ENCODE measurements around the gene CEP85L. TPM values are rescaled to one million over a fixed set of nuclear protein-coding genes. Genes with fewer than 3 reads are reported as not detected.
A peak's percentile ranks its signal among the peaks of the same experiment; 100 is the strongest.

The CEP85L gene
- total and polyA plus RNA-seq, 2 of the 13 experiments (the other 11 are each of a cell fraction or from before 2014, with no cell fraction given) = 0.44 to 1.7 TPM

GRCh38 chr6:118651282-118652050, at the start of gene CEP85L (continued):
- TF ChIP-seq, protein P1, sequence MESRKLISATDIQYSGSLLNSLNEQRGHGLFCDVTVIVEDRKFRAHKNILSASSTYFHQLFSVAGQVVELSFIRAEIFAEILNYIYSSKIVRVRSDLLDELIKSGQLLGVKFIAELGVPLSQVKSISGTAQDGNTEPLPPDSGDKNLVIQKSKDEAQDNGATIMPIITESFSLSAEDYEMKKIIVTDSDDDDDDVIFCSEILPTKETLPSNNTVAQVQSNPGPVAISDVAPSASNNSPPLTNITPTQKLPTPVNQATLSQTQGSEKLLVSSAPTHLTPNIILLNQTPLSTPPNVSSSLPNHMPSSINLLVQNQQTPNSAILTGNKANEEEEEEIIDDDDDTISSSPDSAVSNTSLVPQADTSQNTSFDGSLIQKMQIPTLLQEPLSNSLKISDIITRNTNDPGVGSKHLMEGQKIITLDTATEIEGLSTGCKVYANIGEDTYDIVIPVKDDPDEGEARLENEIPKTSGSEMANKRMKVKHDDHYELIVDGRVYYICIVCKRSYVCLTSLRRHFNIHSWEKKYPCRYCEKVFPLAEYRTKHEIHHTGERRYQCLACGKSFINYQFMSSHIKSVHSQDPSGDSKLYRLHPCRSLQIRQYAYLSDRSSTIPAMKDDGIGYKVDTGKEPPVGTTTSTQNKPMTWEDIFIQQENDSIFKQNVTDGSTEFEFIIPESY (CRISPR knock-in tag; IDR thresholded peaks at IDR 0.05) = no peak
- TF ChIP-seq ASH2L (IDR thresholded peaks at IDR 0.05; ENCODE audit: insufficient read length, low read depth, low read length) (peak; percentile 59), TFDP2 (CRISPR knock-in tag; IDR thresholded peaks at IDR 0.05) (no peak), ZNF879 (CRISPR knock-in tag; IDR thresholded peaks at IDR 0.05) (0 out of 2 replicates have a peak, but pooled peaks have one; percentile 4), SRSF9 (IDR thresholded peaks at IDR 0.05; ENCODE audit: borderline replicate concordance, insufficient read depth, low read depth, low read length, poor library complexity, severe bottlenecking) (no peak), ZNF232 (CRISPR knock-in tag; IDR thresholded peaks at IDR 0.05; ENCODE audit: borderline replicate concordance) (0 out of 2 replicates have a peak, but pooled peaks have one; percentile 36), HNRNPUL1 (IDR thresholded peaks at IDR 0.05; ENCODE audit: low read depth, low read length) (no peak)
- TF ChIP-seq, protein P2, sequence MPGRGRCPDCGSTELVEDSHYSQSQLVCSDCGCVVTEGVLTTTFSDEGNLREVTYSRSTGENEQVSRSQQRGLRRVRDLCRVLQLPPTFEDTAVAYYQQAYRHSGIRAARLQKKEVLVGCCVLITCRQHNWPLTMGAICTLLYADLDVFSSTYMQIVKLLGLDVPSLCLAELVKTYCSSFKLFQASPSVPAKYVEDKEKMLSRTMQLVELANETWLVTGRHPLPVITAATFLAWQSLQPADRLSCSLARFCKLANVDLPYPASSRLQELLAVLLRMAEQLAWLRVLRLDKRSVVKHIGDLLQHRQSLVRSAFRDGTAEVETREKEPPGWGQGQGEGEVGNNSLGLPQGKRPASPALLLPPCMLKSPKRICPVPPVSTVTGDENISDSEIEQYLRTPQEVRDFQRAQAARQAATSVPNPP (CRISPR knock-in tag; IDR thresholded peaks at IDR 0.05) = 0 out of 2 replicates have a peak, but pooled peaks have one; percentile 24

All from HepG2 (cell line).